CD4-positive, alpha-beta T cell (primary cell): ENCODE results near the gene CUEDC1. TPM values are rescaled to one million over a fixed set of nuclear protein-coding genes. Genes with fewer than 3 reads are reported as not detected.

Experiments used
- ATAC-seq: fragments of 200-7000 bp; cut with Tn5 transposase; one replicate; pipeline ENCODE4 v1.10.0; 2022; ENCODE audit warnings: mild to moderate bottlenecking; ENCODE audit not compliant: poor library complexity
- CTCF ChIA-PET: fragments of 350-600 bp; sonication (Branson Sonifier 250); formaldehyde crosslinking; loops from one replicate; lab custom pipeline; 2021; ENCODE audit warnings: antibody characterized with exemption, inconsistent platforms; lab: Charles Lee
- POLR2A ChIA-PET: fragments of 350-600 bp; sonication (Branson Sonifier 250); formaldehyde crosslinking; loops from one replicate; lab custom pipeline; 2021; ENCODE audit warnings: antibody characterized with exemption, inconsistent platforms; lab: Charles Lee
- DNase-seq, 14 experiments: peaks; one replicate each; pipeline ENCODE4 v3.0.0-alpha.2; 2013 to 2020; ENCODE audit warnings: mixed read lengths in 2 of 14
- H3K27ac ChIP-seq, 2 donors: one replicate each; pipeline versions ENCODE4 v1.5.1 to v1.7.0; 2013; ENCODE audit warnings: low read length in 2 of 2, low read depth in 1 of 2, mild to moderate bottlenecking in 1 of 2
- H3K27me3 ChIP-seq, 2 experiments: 1 replicate in 1 of 2; 2 replicates in 1 of 2; pipeline versions ENCODE4 v1.6.1 to v1.7.0; 2013; ENCODE audit warnings: low read length in 2 of 2, control low read depth in 1 of 2, mild to moderate bottlenecking in 1 of 2, moderate library complexity in 1 of 2; ENCODE audit not compliant: insufficient read depth in 2 of 2, control insufficient read depth in 1 of 2
- H3K36me3 ChIP-seq: one replicate; pipeline ENCODE4 v1.6.1; 2013; ENCODE audit warnings: low read length, control low read depth; ENCODE audit not compliant: insufficient read depth
- H3K4me1 ChIP-seq: one replicate; pipeline ENCODE4 v1.6.1; 2013; ENCODE audit warnings: low read length, control low read depth; ENCODE audit not compliant: insufficient read depth
- H3K4me3 ChIP-seq: one replicate; pipeline ENCODE4 v1.5.1; 2013; ENCODE audit warnings: mild to moderate bottlenecking, low read length, moderate library complexity
- H3K9me3 ChIP-seq, 2 experiments: 1 replicate in 1 of 2; 2 replicates in 1 of 2; pipeline versions ENCODE4 v1.6.1 to v1.7.0; 2013; ENCODE audit warnings: low read length in 2 of 2, mild to moderate bottlenecking in 2 of 2, control low read depth in 1 of 2, moderate library complexity in 1 of 2; ENCODE audit not compliant: control insufficient read depth in 1 of 2, insufficient read depth in 1 of 2
- H3K27ac Mint-ChIP-seq: one replicate; pipeline ENCODE4 v1.8.0; 2020; ENCODE audit warnings: mixed read lengths
- H3K27me3 Mint-ChIP-seq: one replicate; pipeline ENCODE4 v1.8.0; 2021; ENCODE audit warnings: mixed read lengths
- H3K36me3 Mint-ChIP-seq: one replicate; pipeline ENCODE4 v1.8.0; 2021; ENCODE audit warnings: low read depth, mixed read lengths
- H3K4me1 Mint-ChIP-seq: one replicate; pipeline ENCODE4 v1.8.0; 2021; ENCODE audit warnings: low read depth, mixed read lengths
- H3K4me3 Mint-ChIP-seq: one replicate; pipeline ENCODE4 v1.8.0; 2020; ENCODE audit warnings: mild to moderate bottlenecking, mixed read lengths
- H3K9me3 Mint-ChIP-seq: one replicate; pipeline ENCODE4 v1.8.0; 2020; ENCODE audit warnings: mixed read lengths
- intact Hi-C, 2 experiments: fragments of 100-400 bp; cut with DNase I in 1 of 2; cut with micrococcal nuclease in 1 of 2; formaldehyde crosslinking; loops; one replicate each; pipeline versions ENCODE4 v1.15.1 to v1.9.0; 2023 to 2025; cut with DNase I, micrococcal nuclease
- total RNA-seq, 174 experiments: library from RNA in 2 of 174; stranded (reverse) in 2 of 174; gene quantifications; one replicate each; pipeline ENCODE4 v1.2.3 and lab custom pipeline; 2021 to 2026
- TF ChIP-seq, protein P1 (sequence below): fragments of 200-600 bp; IDR thresholded peaks from one replicate; pipeline ENCODE4 v1.8.0; 2022; ENCODE audit warnings: antibody characterized with exemption, mild to moderate bottlenecking

The CUEDC1 gene
- total RNA-seq, 2 experiments from 2014 or later: 0.41 to 1.0 TPM

DNA sequence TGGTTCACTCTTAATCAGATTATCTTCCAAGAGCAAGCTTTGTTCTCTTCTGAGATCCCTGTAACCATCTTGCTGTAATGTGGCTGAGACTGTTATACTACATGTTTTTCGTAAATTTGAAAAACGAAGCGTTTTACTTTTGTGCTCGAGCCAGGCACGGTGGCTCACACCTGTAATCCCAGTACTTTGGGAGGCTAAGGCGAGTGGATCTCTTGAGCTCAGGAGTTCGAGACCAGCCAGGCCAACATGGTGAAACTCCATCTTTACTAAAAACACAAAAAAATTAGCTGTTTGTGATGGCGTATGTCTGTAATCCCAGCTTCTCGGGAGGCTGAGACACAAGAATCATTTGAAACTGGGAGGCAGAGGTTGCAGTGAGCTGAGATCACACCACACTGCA is 7.8 kb downstream of the CUEDC1 start:
- ChIA-PET POLR2A (interaction anchor here (1.0 to 1.9 kb wide), 5 partner anchors 9 to 60 kb away, joined by 3 to 12 read pairs (median 5); partner anchors contain the start of genes CUEDC1, SRSF1 and VEZF1), CTCF (interaction anchor here (1.3 kb wide), 1 partner anchor 52 kb away, joined by 5 read pairs; no protein-coding TSS in a partner anchor)
- no peaks in the 10 kb centered on the region for H3K36me3 ChIP-seq
- H3K27me3 ChIP-seq: no peaks in the 10 kb centered on the region
- peak overlapping the region; percentile 86 for H3K4me3 Mint-ChIP-seq
- no peaks in the 10 kb centered on the region for H3K27me3 Mint-ChIP-seq
- peaks cover 33% of the 10 kb centered on the region for H3K4me1 ChIP-seq
- H3K36me3 Mint-ChIP-seq: no peaks in the 10 kb centered on the region
- no peaks in the 10 kb centered on the region for H3K9me3 ChIP-seq
- intact Hi-C loops: no loop called here
- no peak overlapping the region for H3K27ac ChIP-seq
- TF ChIP-seq, protein P1, sequence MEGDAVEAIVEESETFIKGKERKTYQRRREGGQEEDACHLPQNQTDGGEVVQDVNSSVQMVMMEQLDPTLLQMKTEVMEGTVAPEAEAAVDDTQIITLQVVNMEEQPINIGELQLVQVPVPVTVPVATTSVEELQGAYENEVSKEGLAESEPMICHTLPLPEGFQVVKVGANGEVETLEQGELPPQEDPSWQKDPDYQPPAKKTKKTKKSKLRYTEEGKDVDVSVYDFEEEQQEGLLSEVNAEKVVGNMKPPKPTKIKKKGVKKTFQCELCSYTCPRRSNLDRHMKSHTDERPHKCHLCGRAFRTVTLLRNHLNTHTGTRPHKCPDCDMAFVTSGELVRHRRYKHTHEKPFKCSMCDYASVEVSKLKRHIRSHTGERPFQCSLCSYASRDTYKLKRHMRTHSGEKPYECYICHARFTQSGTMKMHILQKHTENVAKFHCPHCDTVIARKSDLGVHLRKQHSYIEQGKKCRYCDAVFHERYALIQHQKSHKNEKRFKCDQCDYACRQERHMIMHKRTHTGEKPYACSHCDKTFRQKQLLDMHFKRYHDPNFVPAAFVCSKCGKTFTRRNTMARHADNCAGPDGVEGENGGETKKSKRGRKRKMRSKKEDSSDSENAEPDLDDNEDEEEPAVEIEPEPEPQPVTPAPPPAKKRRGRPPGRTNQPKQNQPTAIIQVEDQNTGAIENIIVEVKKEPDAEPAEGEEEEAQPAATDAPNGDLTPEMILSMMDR: no peak
- no peaks in the 10 kb centered on the region for H3K9me3 Mint-ChIP-seq
- peaks cover 29% of the 10 kb centered on the region for H3K4me1 Mint-ChIP-seq
- ATAC-seq (no peak), DNase-seq (no peak)
- H3K27ac Mint-ChIP-seq: peak overlapping the region; percentile 6
- peak overlapping the region; percentile 58 for H3K4me3 ChIP-seq

DNA sequence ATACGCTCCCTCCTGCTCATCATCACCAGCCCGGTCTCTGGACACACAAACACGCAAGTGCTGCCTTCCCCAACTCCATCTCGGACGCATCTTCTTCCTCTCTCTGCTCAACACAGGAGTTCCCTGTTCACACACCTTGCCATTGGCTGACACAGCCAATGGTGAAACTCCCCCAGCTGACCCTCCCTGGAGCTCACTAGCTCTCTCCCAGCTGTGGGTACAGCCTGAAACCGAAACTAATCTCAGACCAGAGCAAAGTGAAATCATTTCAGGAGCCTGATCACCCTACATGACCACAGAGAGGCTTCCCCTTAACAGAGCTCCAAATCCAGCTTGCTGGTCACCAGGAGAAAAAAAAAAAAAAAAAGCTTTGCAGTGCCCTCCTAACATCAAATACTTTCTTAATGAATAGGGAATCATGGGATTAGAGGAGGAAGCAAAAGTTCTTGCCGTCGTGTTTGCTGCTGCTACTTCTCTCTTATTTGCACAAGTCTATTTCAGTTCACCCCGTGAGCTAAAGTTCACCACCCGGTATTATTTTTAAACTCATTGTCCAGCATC is 8.3 kb downstream of the CUEDC1 start:
- Mint-ChIP-seq H3K4me1 (peaks cover 29% of the 10 kb centered on the region), H3K27me3 (peaks cover under 1% of the 10 kb centered on the region), H3K27ac (peak overlapping the region; percentile 6), H3K36me3 (no peaks in the 10 kb centered on the region), H3K4me3 (peak overlapping the region; percentile 86), H3K9me3 (no peaks in the 10 kb centered on the region)
- Histone ChIP-seq H3K36me3 (no peaks in the 10 kb centered on the region), H3K9me3 (no peaks in the 10 kb centered on the region), H3K27me3 (no peaks in the 10 kb centered on the region), H3K4me1 (peaks cover 33% of the 10 kb centered on the region), H3K4me3 (peak overlapping the region; percentile 58), H3K27ac (no peak overlapping the region)
- ChIA-PET CTCF (interaction anchor here (1.3 kb wide), 1 partner anchor 52 kb away, joined by 5 read pairs; no protein-coding TSS in a partner anchor), POLR2A (interaction anchor here (1.0 to 1.9 kb wide), 6 partner anchors 9 to 60 kb away, joined by 3 to 12 read pairs (median 4); partner anchors contain the start of genes CUEDC1, SRSF1 and VEZF1)
- TF ChIP-seq, protein P1: no peak
- ATAC-seq (peak; percentile 66), DNase-seq (peak in 5 of 14 experiments; percentile 4 to 73 (median 66))
- intact Hi-C loops: no loop called here

DNA sequence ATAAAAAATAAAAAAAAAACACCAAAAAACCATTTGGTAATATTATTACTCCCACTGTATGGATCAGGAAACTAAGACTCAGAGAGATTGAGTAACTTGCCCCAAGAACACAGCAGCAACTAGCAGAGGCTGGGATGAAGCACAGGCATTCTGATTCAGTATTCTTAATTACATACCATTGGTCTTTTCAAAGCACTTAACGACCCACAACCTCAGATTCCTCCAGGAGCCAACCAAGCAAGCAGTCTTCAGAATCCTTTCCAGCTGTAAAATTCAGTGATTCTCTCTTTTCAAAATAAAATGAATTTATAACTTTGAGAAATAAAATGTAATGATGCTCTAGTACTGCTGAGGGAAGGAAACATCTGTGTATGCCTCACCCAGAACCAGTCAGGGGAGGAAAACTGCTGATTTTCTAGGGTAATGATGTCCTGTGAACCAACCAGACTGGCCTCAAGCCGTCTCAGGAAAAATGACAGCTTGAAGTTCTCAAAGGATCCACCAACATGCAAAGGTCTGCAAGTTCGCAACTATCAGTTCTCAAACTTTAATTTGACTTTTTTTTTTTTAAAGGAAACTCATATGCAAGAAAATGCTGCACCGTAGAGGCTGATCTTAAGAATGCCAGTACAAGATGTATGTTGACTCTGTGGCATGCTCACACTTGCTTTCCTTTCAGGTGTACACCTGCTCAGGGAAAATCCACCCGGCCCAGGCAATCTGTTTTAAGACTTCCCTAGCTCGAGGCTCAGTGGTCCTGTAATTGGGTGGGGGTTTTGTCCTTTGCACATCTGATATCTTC is 9.0 kb downstream of the CUEDC1 start:
- ChIA-PET CTCF (interaction anchor here (1.3 kb wide), 1 partner anchor 53 kb away, joined by 5 read pairs; no protein-coding TSS in a partner anchor), POLR2A (interaction anchor here (0.7 to 1.9 kb wide), 7 partner anchors 9 to 61 kb away, joined by 3 to 12 read pairs (median 4); partner anchors contain the start of genes CUEDC1, SRSF1 and VEZF1)
- no peaks in the 10 kb centered on the region for H3K9me3 ChIP-seq
- H3K4me1 ChIP-seq: peaks cover 33% of the 10 kb centered on the region
- no peaks in the 10 kb centered on the region for H3K36me3 ChIP-seq
- ATAC-seq (peak; percentile 67), DNase-seq (peak in 1 of 14 experiments; percentile 8)
- Mint-ChIP-seq H3K4me3 (peak overlapping the region; percentile 86), H3K27ac (peak overlapping the region; percentile 6), H3K27me3 (peaks cover 7% of the 10 kb centered on the region), H3K9me3 (no peaks in the 10 kb centered on the region), H3K4me1 (peaks cover 29% of the 10 kb centered on the region), H3K36me3 (no peaks in the 10 kb centered on the region)
- TF ChIP-seq, protein P1: no peak
- intact Hi-C loops: no loop called here
- no peak overlapping the region for H3K27ac ChIP-seq
- no peaks in the 10 kb centered on the region for H3K27me3 ChIP-seq
- H3K4me3 ChIP-seq: peak overlapping the region; percentile 58
